Measurements from ENCODE around the gene ANKRD33B.

ANKRD33B gene

GRCh38 chr5:10677533-10677932 lies 113.7 kb downstream of the ANKRD33B start:
- no peak for DNase-seq (ENCODE audit: low spot score)

DNA sequence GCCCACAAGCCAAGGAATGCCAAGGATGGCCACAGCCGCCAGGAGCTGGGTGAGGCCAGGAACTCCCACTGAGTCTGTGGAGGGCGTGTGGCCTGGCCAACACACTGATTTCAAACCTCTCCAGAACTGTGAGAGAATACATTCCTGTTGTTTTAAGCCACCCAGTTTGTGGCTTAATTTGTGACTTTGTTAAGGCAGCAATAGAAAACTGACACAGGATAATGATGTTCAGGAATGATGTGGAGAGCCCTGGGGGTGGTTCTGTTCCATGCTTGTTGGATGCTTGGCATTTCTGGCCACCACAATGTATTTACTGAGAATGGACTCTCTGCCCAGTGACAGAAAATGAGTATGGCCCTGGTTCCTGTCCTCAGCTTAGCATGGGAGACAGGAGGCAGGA lies 114.4 kb downstream of the ANKRD33B start:
- DNase-seq (ENCODE audit: low spot score): no peak

DNA sequence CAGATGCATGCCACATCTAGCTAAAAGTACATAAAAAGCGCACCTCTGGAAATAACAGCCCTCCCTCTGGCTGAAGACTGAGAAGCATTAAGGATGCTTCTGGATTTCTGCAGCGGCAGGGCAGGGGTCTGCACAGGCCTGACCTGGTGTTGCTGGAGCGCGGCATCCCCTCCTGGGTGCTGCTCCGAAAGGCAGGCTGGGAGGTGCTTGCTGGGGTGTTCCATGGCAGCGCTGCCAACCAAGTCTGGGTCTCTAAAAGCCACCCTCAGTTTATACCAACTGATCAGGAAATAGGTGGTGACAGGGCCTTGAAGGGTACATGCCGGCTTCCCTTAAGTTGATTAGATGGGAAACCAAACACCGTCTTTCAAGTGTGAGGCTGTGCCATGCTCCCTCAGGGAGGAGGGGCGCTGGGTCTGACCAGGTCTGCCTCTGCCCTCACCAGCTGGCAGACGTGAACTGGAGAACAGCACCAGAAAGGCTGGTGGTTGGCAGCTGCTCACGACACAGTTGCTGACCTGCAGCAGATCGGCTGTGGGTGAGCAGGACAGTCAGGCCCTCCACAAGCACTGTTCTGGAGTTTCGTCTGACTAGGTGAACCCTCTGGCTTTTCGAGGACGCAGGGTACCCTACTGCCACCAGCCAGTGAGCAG lies 115.6 kb downstream of the ANKRD33B start:
- no peak for DNase-seq (ENCODE audit: low spot score)

- DNase-seq (ENCODE audit: low spot score): no peak
Measured at GRCh38 chr5:10680876-10681481, 117.1 kb downstream of the ANKRD33B start.

- DNase-seq (ENCODE audit: low spot score): no peak
Measured at GRCh38 chr5:10681731-10682679, 118.1 kb downstream of the ANKRD33B start.

- no peak for DNase-seq (ENCODE audit: low spot score)
Measured at GRCh38 chr5:10682801-10683525, 119.1 kb downstream of the ANKRD33B start.

GRCh38 chr5:10684303-10685086 lies 120.6 kb downstream of the ANKRD33B start:
- DNase-seq (ENCODE audit: low spot score): no peak

DNA sequence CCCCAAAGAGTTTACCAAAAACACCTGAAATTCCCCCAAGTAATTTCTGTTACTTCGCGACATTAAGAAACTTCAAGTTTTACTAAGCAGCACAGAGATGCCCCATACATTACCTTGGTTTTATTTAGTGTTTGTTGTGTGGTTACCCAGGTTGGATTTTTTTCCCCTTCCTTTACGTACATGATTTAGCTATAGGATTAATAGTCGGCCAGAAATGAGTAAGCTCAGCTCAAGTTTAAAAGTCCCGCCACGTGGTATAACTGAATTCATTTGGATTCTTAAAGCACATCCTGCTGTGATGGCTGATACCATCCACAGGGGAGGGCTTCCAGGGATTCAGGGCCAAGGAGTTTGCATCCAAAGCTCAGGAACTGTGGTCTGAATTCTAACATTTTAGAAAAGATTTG lies 121.2 kb downstream of the ANKRD33B start:
- DNase-seq (ENCODE audit: low spot score): no peak

- DNase-seq (ENCODE audit: low spot score): no peak
Measured at GRCh38 chr5:10686890-10687289, 123.0 kb downstream of the ANKRD33B start.

DNA sequence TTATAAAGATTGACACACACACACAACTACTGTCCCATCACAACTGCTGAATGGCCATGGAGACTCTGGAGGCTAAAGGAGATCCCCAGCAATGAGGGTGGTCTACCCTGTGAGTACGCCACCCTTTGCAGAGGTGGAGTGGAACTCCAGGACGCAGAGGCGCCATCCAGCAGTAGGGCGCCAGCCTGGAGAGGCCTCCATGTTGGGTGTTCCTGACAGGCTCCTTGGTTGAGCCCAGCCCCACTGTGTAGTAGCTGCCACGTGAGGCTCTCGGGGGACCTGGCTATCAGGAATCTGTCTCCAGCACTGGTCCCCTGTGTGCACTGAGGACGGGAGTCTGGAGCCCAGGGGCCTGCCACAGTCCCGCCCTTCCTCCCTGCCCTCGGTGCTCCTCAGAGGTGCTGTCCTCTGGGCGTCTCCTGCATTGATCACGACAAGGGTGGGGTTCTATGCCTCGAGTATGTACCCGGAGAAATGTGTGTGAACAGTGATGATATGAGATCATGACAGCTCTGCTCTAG lies 124.8 kb downstream of the ANKRD33B start:
- no peak for DNase-seq (ENCODE audit: low spot score)

- DNase-seq (ENCODE audit: low spot score): peak; percentile 52
Measured at GRCh38 chr5:10689391-10690081, 125.7 kb downstream of the ANKRD33B start.

- no peak for DNase-seq (ENCODE audit: low spot score)
Measured at GRCh38 chr5:10690460-10691440, 126.9 kb downstream of the ANKRD33B start.

DNA sequence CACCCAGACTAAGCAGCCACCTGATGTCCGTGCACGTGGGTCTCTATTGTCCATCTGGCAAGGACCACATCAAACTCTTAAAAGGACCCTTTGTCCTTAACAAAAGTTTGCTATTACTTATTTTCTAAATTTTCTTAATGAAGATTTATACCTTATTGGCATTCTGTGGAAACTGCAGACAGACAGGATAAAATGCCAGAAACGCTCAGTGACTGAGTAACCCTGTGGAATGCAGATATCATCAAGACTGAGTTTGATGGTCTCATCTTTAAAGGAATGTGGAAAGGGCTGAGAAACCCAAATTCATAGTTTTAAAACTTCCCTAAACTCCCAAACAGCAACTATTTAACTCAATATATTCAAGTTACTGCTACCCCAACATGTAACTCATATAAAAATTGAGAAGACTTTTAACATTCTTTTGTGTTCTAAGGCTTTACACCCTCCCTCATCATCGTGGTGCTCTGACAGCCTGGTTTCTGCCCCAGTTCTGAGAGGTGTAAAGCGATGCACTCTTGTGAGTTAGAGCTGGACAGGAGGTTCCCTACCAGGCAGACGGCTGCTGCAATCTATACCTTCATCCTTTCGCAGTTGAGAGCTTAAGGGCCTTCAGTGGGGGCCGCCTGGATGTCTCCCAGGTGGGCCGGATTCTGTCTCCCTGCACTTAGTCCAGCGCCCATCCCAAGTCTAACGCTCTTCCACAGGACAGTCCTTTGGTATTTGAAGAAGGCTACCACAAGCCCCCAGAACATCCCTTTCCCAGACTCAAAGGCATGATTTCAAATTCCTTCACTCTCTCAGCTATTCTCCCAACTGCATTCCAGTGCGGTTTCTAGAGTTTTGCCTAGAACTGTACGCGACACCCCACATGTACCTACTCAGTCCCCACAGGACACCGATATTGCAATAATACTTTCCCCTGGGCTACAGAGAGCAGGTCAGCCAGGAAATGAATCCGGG lies 128.2 kb downstream of the ANKRD33B start:
- DNase-seq (ENCODE audit: low spot score): no peak

DNA sequence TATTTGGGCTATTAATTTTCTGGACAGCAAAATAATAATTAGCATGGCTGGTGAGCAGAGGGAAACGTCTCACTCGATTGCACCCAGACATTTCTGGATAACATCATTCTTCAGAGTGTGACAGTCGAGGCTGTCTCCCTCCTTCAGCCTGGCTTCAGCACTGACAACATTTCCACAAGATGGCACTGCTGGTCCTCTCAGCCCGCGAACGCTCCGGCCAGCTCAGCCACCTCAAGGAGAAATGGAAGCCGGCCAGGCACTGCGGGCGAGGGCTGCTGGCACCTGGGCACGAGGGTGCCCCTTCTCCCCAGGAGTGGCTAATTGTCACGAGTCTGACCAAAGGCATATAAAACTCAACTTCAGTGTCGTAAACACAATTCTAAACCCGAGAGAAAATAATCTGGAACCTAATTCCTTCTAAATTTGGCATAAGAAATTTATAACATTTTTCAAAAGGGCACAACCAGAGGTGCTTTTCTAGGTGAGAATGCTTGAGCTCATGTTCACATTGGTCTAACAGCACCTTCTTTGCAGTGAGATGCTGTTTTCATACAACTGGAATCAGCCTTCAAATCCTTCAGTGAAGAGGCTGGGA lies 131.3 kb downstream of the ANKRD33B start:
- DNase-seq (ENCODE audit: low spot score): peak; percentile 54

DNA sequence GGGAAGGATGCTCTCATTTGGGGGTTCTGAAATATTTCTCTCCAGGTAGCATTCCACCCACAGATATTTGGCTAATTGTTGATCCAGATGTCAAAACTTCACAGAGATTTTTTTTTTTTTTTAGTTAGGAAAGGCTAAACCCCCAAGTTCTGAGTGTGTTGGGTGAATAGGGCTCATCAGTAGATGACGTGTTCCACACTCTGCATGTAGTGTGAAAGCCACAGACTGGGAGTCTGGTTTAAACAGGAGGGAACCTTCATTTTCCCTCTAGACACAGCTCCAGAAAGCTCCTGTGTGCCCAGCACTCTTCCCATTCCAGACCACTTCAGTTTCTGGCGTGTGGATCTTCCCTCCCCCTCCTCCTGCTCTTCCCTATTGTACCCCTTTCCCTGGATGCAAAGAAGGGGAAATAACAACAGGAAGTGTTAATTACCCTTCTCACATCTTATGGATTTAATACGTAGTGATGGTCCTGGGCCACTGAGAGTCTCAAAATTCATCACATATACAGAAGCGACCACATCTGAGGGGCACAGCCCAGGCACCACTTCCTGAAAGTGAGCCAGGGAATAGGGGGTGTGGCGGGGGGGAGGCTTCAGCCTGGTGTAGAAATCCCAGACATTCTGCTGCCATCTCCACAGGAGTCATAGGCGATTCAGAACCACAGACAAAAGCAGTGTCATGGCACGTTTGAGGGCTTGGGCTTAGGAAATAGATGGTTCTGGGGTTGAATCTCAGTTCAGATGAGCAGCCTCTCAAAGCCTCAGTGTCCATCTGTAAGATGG lies 132.1 kb downstream of the ANKRD33B start:
- no peak for DNase-seq (ENCODE audit: low spot score)

GRCh38 chr5:10699281-10699874 lies 135.5 kb downstream of the ANKRD33B start:
- peak; percentile 57 for DNase-seq (ENCODE audit: low spot score)
